NCI-H2196 (cell line): ENCODE measurements around the gene VARS1.
"Not testable (repeated sequence)": the region's sequence is repeated elsewhere in the genome, so short reads cannot be mapped to it uniquely, and the experiment has no call there.

Experiments
- DNase-seq: peaks from one replicate; lab custom pipeline; 2025; ENCODE audit not compliant: unreplicated experiment; lab: John Stamatoyannopoulos, UW

VARS1 gene

GRCh38 chr6:31794866-31795615, 511 bp downstream of the VARS1 start:
- DNase-seq: no peak

- DNase-seq: no peak
Measured at GRCh38 chr6:31794294-31794865, 1.2 kb downstream of the VARS1 start.

- DNase-seq: not testable (repeated sequence)
Measured at GRCh38 chr6:31793927-31794245, 1.7 kb downstream of the VARS1 start.

GRCh38 chr6:31792761-31793171, 2.8 kb downstream of the VARS1 start:
- DNase-seq: no peak

GRCh38 chr6:31792090-31792374, 3.5 kb downstream of the VARS1 start:
- DNase-seq: no peak

GRCh38 chr6:31791324-31792089, 4.0 kb downstream of the VARS1 start:
- DNase-seq: peak; percentile 37

- no peak for DNase-seq
Measured at GRCh38 chr6:31785475-31785874, 10.1 kb downstream of the VARS1 start.

- no peak for DNase-seq
Measured at GRCh38 chr6:31784098-31784925, 11.2 kb downstream of the VARS1 start.

- no peak for DNase-seq
Measured at GRCh38 chr6:31782126-31782855, 13.3 kb downstream of the VARS1 start.

- no peak for DNase-seq
Measured at GRCh38 chr6:31781244-31782125, 14.1 kb downstream of the VARS1 start.

GRCh38 chr6:31780507-31781243, 14.9 kb downstream of the VARS1 start:
- no peak for DNase-seq

- DNase-seq: no peak
Measured at GRCh38 chr6:31779908-31780307, 15.6 kb downstream of the VARS1 start.

GRCh38 chr6:31778999-31779885, 16.3 kb downstream of the VARS1 start:
- no peak for DNase-seq

GRCh38 chr6:31778193-31778592, 17.4 kb downstream of the VARS1 start:
- DNase-seq: no peak

GRCh38 chr6:31777667-31778050, 17.9 kb downstream of the VARS1 start:
- DNase-seq: no peak

GRCh38 chr6:31776989-31777666, 18.4 kb downstream of the VARS1 start, which contains the start of gene VWA7:
VWA7 (minus strand) TSS chr6:31777328; CDS start chr6:31776779, 549 bp downstream.
- peak; percentile 70 for DNase-seq

GRCh38 chr6:31776485-31776988, 19.0 kb downstream of the VARS1 start:
- DNase-seq: peak; percentile 55
